HL-60 (cell line): ENCODE results near the gene PSMF1.

Experiments
- GABPA ChIP-seq: IDR thresholded peaks from 2 replicates; pipeline ENCODE4 v1.6.1; 2012; ENCODE audit warnings: low read depth
- POLR2AphosphoS5 ChIP-seq: IDR thresholded peaks from 2 replicates; pipeline ENCODE4 v1.6.1; 2012; ENCODE audit warnings: low read depth
- TF ChIP-seq, protein P1 (sequence below): IDR thresholded peaks from one replicate; pipeline ENCODE4 v1.5.1; 2011; ENCODE audit warnings: low read length, control low read depth, inconsistent platforms; ENCODE audit not compliant: insufficient read depth

DNA sequence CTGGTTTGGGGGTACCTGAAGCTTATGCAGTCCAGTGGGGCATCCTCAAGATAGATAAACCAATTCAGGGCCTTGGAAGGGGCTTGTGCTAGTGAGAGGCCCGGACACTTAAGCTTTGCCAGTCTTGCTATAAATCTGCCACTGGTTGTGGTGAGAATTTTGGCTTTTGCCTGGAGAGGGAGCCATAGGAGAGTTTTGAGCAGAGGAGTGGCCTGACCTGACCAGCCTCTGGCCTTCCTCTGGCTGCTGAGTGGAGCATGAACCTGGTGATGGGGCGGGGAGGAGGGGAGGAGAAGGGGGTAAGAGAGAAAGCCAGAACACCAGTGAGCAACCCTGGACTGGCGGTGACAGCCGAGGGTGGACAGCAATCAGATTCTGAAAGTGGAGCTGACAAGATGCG is 59.3 kb downstream of the PSMF1 start:
- no peak for TF ChIP-seq POLR2AphosphoS5
- TF ChIP-seq, protein P1, sequence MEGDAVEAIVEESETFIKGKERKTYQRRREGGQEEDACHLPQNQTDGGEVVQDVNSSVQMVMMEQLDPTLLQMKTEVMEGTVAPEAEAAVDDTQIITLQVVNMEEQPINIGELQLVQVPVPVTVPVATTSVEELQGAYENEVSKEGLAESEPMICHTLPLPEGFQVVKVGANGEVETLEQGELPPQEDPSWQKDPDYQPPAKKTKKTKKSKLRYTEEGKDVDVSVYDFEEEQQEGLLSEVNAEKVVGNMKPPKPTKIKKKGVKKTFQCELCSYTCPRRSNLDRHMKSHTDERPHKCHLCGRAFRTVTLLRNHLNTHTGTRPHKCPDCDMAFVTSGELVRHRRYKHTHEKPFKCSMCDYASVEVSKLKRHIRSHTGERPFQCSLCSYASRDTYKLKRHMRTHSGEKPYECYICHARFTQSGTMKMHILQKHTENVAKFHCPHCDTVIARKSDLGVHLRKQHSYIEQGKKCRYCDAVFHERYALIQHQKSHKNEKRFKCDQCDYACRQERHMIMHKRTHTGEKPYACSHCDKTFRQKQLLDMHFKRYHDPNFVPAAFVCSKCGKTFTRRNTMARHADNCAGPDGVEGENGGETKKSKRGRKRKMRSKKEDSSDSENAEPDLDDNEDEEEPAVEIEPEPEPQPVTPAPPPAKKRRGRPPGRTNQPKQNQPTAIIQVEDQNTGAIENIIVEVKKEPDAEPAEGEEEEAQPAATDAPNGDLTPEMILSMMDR: no peak
- TF ChIP-seq GABPA: no peak
